H1 (cell line): Measurements from ENCODE around the gene KLHL26. TPM values are rescaled to one million over a fixed set of nuclear protein-coding genes. Genes with fewer than 3 reads are reported as not detected.

Source experiments
- CTCF ChIA-PET: fragments of 300-600 bp; sonication (Branson Sonifier 250); formaldehyde crosslinking; loops from one replicate; lab custom pipeline; 2021; ENCODE audit not compliant: partially characterized antibody; lab: Charles Lee
- POLR2A ChIA-PET: fragments of 300-600 bp; sonication (Branson Sonifier 250); formaldehyde crosslinking; loops from one replicate; lab custom pipeline; 2021; ENCODE audit warnings: inconsistent platforms; ENCODE audit not compliant: partially characterized antibody; lab: Charles Lee
- DNase-seq, 2 experiments: peaks; one replicate each; pipeline versions ENCODE4 v3.0.0 to v3.0.0-alpha.2; 2010 to 2022; ENCODE audit warnings: low spot score in 2 of 2, low read depth in 1 of 2, mixed read lengths in 1 of 2
- FAIRE-seq: peaks from 2 replicates; lab custom pipeline; 2011; peaks lifted over from hg19 to GRCh38; lab: Jason Lieb, UNC
- H2AFZ ChIP-seq: 2 replicates; pipeline ENCODE4 v1.8.1; 2012; ENCODE audit warnings: low read length, inconsistent platforms
- H2AK5ac ChIP-seq: 2 replicates; pipeline ENCODE4 v1.6.1; 2013; ENCODE audit warnings: low read depth, low read length
- H2BK120ac ChIP-seq: replicated peaks from 2 replicates; pipeline ENCODE3; 2013; ENCODE audit warnings: low read depth, low read length, inconsistent platforms
- H2BK12ac ChIP-seq: 2 replicates; pipeline ENCODE4 v1.6.1; 2013; ENCODE audit warnings: low read depth, low read length
- H2BK15ac ChIP-seq: 2 replicates; pipeline ENCODE4 v1.6.1; 2013; ENCODE audit warnings: low read length
- H2BK20ac ChIP-seq: 2 replicates; pipeline ENCODE4 v1.6.1; 2013; ENCODE audit warnings: low read length
- H2BK5ac ChIP-seq: 2 replicates; pipeline ENCODE4 v1.6.1; 2013; ENCODE audit warnings: low read depth, low read length
- H3K14ac ChIP-seq: 2 replicates; pipeline ENCODE4 v1.6.1; 2013; ENCODE audit warnings: inconsistent platforms; ENCODE audit not compliant: insufficient read length
- H3K18ac ChIP-seq: 2 replicates; pipeline ENCODE4 v1.6.1; 2013; ENCODE audit warnings: low read length; ENCODE audit errors: extremely low read depth
- H3K23ac ChIP-seq: 2 replicates; pipeline ENCODE4 v1.6.1; 2013; ENCODE audit warnings: inconsistent platforms; ENCODE audit not compliant: insufficient read length
- H3K23me2 ChIP-seq: 2 replicates; pipeline ENCODE4 v1.6.1; 2013; ENCODE audit warnings: low read depth, low read length
- H3K27ac ChIP-seq: 2 replicates; pipeline ENCODE4 v1.6.1; 2011; ENCODE audit warnings: low read depth, low read length, inconsistent platforms
- H3K27me3 ChIP-seq, 4 experiments: replicated peaks in 1 of 4; 1 replicate in 1 of 4; 2 replicates in 3 of 4; pipeline versions ENCODE4 v1.6.1 to v1.8.1; 2011 to 2013; ENCODE audit warnings: low read length in 3 of 4, mild to moderate bottlenecking in 3 of 4, inconsistent platforms in 2 of 4, mixed read lengths in 2 of 4, moderate library complexity in 1 of 4; ENCODE audit not compliant: control insufficient read depth in 3 of 4, insufficient read depth in 3 of 4; ENCODE audit errors: extremely low read depth in 1 of 4
- H3K36me3 ChIP-seq, 4 experiments: 2 replicates each; pipeline versions ENCODE4 v1.6.1 to v1.8.1; 2011 to 2013; ENCODE audit warnings: mild to moderate bottlenecking in 4 of 4, low read length in 3 of 4, moderate library complexity in 2 of 4, control low read depth in 1 of 4, inconsistent platforms in 1 of 4; ENCODE audit not compliant: insufficient read depth in 4 of 4, control insufficient read depth in 2 of 4
- H3K4ac ChIP-seq: replicated peaks from 2 replicates; pipeline ENCODE3; 2013; ENCODE audit warnings: low read length, low read depth, mixed read lengths, inconsistent platforms; ENCODE audit not compliant: insufficient read length
- H3K4me1 ChIP-seq, 4 experiments: replicated peaks in 1 of 4; 1 replicate in 1 of 4; 2 replicates in 3 of 4; pipeline versions ENCODE4 v1.6.1 to v1.8.1; 2011 to 2013; ENCODE audit warnings: low read length in 3 of 4, inconsistent platforms in 2 of 4, mixed read lengths in 1 of 4; ENCODE audit not compliant: insufficient read depth in 4 of 4, control insufficient read depth in 3 of 4
- H3K4me2 ChIP-seq, 2 experiments: 2 replicates each; pipeline versions ENCODE4 v1.6.1 to v1.8.1; 2011 to 2013; ENCODE audit warnings: low read depth in 2 of 2, low read length in 2 of 2, control low read depth in 1 of 2, inconsistent platforms in 1 of 2, mild to moderate bottlenecking in 1 of 2; ENCODE audit not compliant: insufficient read depth in 1 of 2
- H3K4me3 ChIP-seq, 4 experiments: fragments of 200-600, 300-600 bp in 1 of 4; sonication (generic), shearing (Covaris generic), sonication (Bioruptor Twin) in 1 of 4; 2 replicates each; pipeline versions ENCODE4 v1.5.1 to v1.8.1; 2011 to 2016; ENCODE audit warnings: low read length in 4 of 4, low read depth in 3 of 4, control low read depth in 2 of 4, inconsistent platforms in 2 of 4, mild to moderate bottlenecking in 2 of 4, mixed read lengths in 1 of 4, moderate library complexity in 1 of 4; ENCODE audit not compliant: insufficient read depth in 2 of 4; ENCODE audit errors: extremely low read depth in 1 of 4
- H3K56ac ChIP-seq: replicated peaks from 2 replicates; pipeline ENCODE3; 2013; ENCODE audit warnings: low read depth, mild to moderate bottlenecking, mixed read lengths, low read length, inconsistent platforms; ENCODE audit not compliant: insufficient read length
- H3K79me1 ChIP-seq: 2 replicates; pipeline ENCODE4 v1.6.1; 2013; ENCODE audit warnings: low read depth, low read length, control low read depth
- H3K79me2 ChIP-seq, 2 experiments: 2 replicates each; pipeline versions ENCODE4 v1.6.1 to v1.8.1; 2012 to 2013; ENCODE audit warnings: low read length in 2 of 2, mild to moderate bottlenecking in 2 of 2, inconsistent platforms in 1 of 2; ENCODE audit not compliant: insufficient read depth in 2 of 2, control insufficient read depth in 1 of 2
- H3K9ac ChIP-seq, 4 experiments: replicated peaks in 1 of 4; 1 replicate in 1 of 4; 2 replicates in 3 of 4; pipeline versions ENCODE4 v1.6.1 to v1.8.1; 2011 to 2013; ENCODE audit warnings: low read depth in 3 of 4, low read length in 3 of 4, control low read depth in 2 of 4, mild to moderate bottlenecking in 2 of 4, moderate library complexity in 2 of 4, inconsistent platforms in 1 of 4; ENCODE audit errors: extremely low read depth in 1 of 4
- H3K9me3 ChIP-seq, 2 experiments: 2 replicates each; pipeline versions ENCODE4 v1.6.1 to v1.8.1; 2012 to 2013; ENCODE audit warnings: mild to moderate bottlenecking in 2 of 2, moderate library complexity in 2 of 2, control low read depth in 1 of 2, inconsistent platforms in 1 of 2, low read depth in 1 of 2, low read length in 1 of 2, mixed read lengths in 1 of 2; ENCODE audit not compliant: insufficient read depth in 2 of 2
- H4K20me1 ChIP-seq, 2 experiments: replicated peaks in 1 of 2; 2 replicates each; pipeline versions ENCODE3 to v1.8.1; 2011 to 2013; ENCODE audit warnings: inconsistent platforms in 2 of 2, low read length in 2 of 2, mild to moderate bottlenecking in 1 of 2; ENCODE audit not compliant: insufficient read depth in 2 of 2, control insufficient read depth in 1 of 2
- H4K5ac ChIP-seq: 2 replicates; pipeline ENCODE4 v1.6.1; 2013; ENCODE audit warnings: low read length, low read depth, mixed read lengths, inconsistent platforms; ENCODE audit not compliant: insufficient read length
- H4K8ac ChIP-seq: 2 replicates; pipeline ENCODE4 v1.8.0; 2013; ENCODE audit warnings: mild to moderate bottlenecking, moderate library complexity, low read length, inconsistent platforms; ENCODE audit not compliant: insufficient read depth; ENCODE audit errors: extremely low read depth
- H4K91ac ChIP-seq: replicated peaks from 2 replicates; pipeline ENCODE3; 2013; ENCODE audit warnings: low read length, mixed read lengths, inconsistent platforms; ENCODE audit not compliant: insufficient read length
- CBX5 ChIP-seq: fragments of 300-800, 300-1000 bp; sonication (generic); IDR thresholded peaks from 2 replicates; pipeline ENCODE4 v1.7.1; 2016; ENCODE audit warnings: antibody characterized with exemption, low read length, low read depth
- E2F6 ChIP-seq: IDR thresholded peaks from 2 replicates; pipeline ENCODE4 v1.6.1; 2012; ENCODE audit warnings: inconsistent platforms
- EZH2 ChIP-seq: fragments of 200-600 bp; sonication (generic); IDR thresholded peaks from 2 replicates; pipeline ENCODE4 v1.7.1; 2012; ENCODE audit warnings: low read depth, mild to moderate bottlenecking, moderate library complexity, low read length, inconsistent platforms; ENCODE audit not compliant: severe bottlenecking
- MAX ChIP-seq: IDR thresholded peaks from 2 replicates; pipeline ENCODE4 v1.6.1; 2012; ENCODE audit warnings: inconsistent platforms
- POLR2A ChIP-seq, 2 experiments: IDR thresholded peaks; 1 replicate in 1 of 2; 2 replicates in 1 of 2; pipeline ENCODE4 v1.6.1; 2011; ENCODE audit warnings: low read depth in 2 of 2, low read length in 2 of 2, mild to moderate bottlenecking in 2 of 2; ENCODE audit errors: control extremely low read depth in 1 of 2
- RAD21 ChIP-seq, 2 experiments: IDR thresholded peaks in 1 of 2; conservative IDR thresholded peaks in 1 of 2; 2 replicates each; pipeline ENCODE4 v1.6.1; 2011; ENCODE audit warnings: low read depth in 2 of 2, low read length in 2 of 2, improper control_type of control experiment in 1 of 2, inconsistent platforms in 1 of 2, mild to moderate bottlenecking in 1 of 2, moderate library complexity in 1 of 2
- SAP30 ChIP-seq: fragments of 300-600 bp; sonication (generic); IDR thresholded peaks from 2 replicates; pipeline ENCODE4 v1.7.1; 2012; ENCODE audit warnings: low read length, moderate library complexity, mild to moderate bottlenecking, inconsistent platforms; ENCODE audit not compliant: insufficient read depth, insufficient replicate concordance
- SIX5 ChIP-seq: IDR thresholded peaks from 2 replicates; pipeline ENCODE4 v1.6.1; 2011; ENCODE audit warnings: mild to moderate bottlenecking, low read depth, low read length
- SP4 ChIP-seq: IDR thresholded peaks from 2 replicates; pipeline ENCODE4 v1.6.1; 2012; ENCODE audit warnings: low read length, inconsistent platforms
- TBP ChIP-seq: IDR thresholded peaks from 2 replicates; pipeline ENCODE4 v1.6.1; 2011; ENCODE audit warnings: low read depth, low read length, improper control_type of control experiment
- TCF12 ChIP-seq: IDR thresholded peaks from 2 replicates; pipeline ENCODE4 v1.6.1; 2011; ENCODE audit warnings: low read depth, mild to moderate bottlenecking, low read length
- YY1 ChIP-seq: IDR thresholded peaks from 2 replicates; pipeline ENCODE4 v1.6.1; 2011; ENCODE audit warnings: low read depth, mild to moderate bottlenecking, low read length
- ZNF274 ChIP-seq: IDR thresholded peaks from 2 replicates; pipeline ENCODE4 v1.7.0; 2012; ENCODE audit warnings: low read length, borderline replicate concordance; ENCODE audit errors: extremely low read depth
- WGBS, 2 experiments: shearing (Covaris generic) in 1 of 2; methylation state at CpG; one replicate each; pipeline versions ENCODE4 v1.1.6 to v1.1.7; 2013 to 2015; ENCODE audit warnings: low lambda C conversion rate in 2 of 2, mixed read lengths in 2 of 2, inconsistent platforms in 1 of 2, low coverage in 1 of 2, missing lambda C conversion rate in 1 of 2; ENCODE audit not compliant: insufficient replicate concordance in 2 of 2, insufficient coverage in 1 of 2, insufficient read length in 1 of 2; ENCODE audit errors: extremely low coverage in 1 of 2, missing lambda C conversion rate in 1 of 2; 5-methylcytosine and 5-hydroxymethylcytosine counted together
- polyA plus RNA-seq, 7 experiments: library from polyadenylated mRNA; depleted of rRNA in 3 of 7; stranded (reverse) in 5 of 7; unstranded in 2 of 7; fragments of >200 nt in 5 of 7; fragments of 200-250 nt in 2 of 7; gene quantifications; 1 replicate in 5 of 7; 2 replicates in 1 of 7; 4 replicates in 1 of 7; pipeline versions ENCODE4 v1.2.1 to v1.2.3, GENCODE V29; 2011 to 2013; ENCODE audit warnings: missing spikeins in 2 of 7, mixed read lengths in 2 of 7
- total RNA-seq: library from RNA; stranded (reverse); fragmentation: NEBNext Ultra II Directional; extraction: Animal tissue kit (Norgen Biotek cat#: 25700); gene quantifications from 2 replicates; pipeline ENCODE4 v1.2.1, GENCODE V29; 2021

Gene KLHL26
- total and polyA plus RNA-seq, 2 of the 8 experiments (the other 6 are each of a cell fraction or from before 2014, with no cell fraction given) = 2.2 to 8.8 TPM

- no peak for DNase-seq
- Histone ChIP-seq H2BK20ac (no peak overlapping the region), H4K5ac (no peak overlapping the region), H3K27ac (no peak overlapping the region), H3K14ac (no peak overlapping the region), H3K27me3 (no peaks in the 10 kb centered on the region), H2BK15ac (no peak overlapping the region), H3K9me3 (no peaks in the 10 kb centered on the region), H3K4me3 (no peak overlapping the region), H3K18ac (no peak overlapping the region), H3K4me2 (no peak overlapping the region), H4K91ac (no peak overlapping the region), H4K8ac (peak overlapping the region; percentile 48; the same call in 1 of the 2 replicates), H4K20me1 (peaks cover 4 to 36% of the 10 kb centered on the region in 2 experiments), H3K23ac (no peak overlapping the region), H2BK12ac (no peak overlapping the region), H2BK120ac (no peak overlapping the region), H2AK5ac (0 out of 2 replicates have a peak overlapping the region, but pooled peaks have one; percentile 13), H2BK5ac (no peak overlapping the region), H3K79me1 (peaks cover 22% of the 10 kb centered on the region), H3K79me2 (peaks cover 0 to 10% of the 10 kb centered on the region in 2 experiments; a peak in 1 of 4 replicates), H3K56ac (no peak overlapping the region), H3K9ac (no peak overlapping the region), H2AFZ (no peak overlapping the region), H3K36me3 (no peaks in the 10 kb centered on the region), H3K23me2 (no peaks in the 10 kb centered on the region), H3K4ac (no peak overlapping the region), H3K4me1 (peaks cover 0 to 22% (median 5%) of the 10 kb centered on the region in 4 experiments; a peak in 4 of 7 replicates)
- POLR2A ChIA-PET = interaction anchor here (1.1 to 1.4 kb wide), 2 partner anchors 9 to 111 kb away, joined by 3 to 5 read pairs; no protein-coding TSS in a partner anchor
- FAIRE-seq = no peak
- WGBS, 2 experiments = 91% methylated on average over 10 of the region's 10 CpGs; no CpG with 5 or more reads in 1 of the 2 experiments
- CTCF ChIA-PET = interaction anchor here (0.8 to 1.9 kb wide), 4 partner anchors 8 to 197 kb away, joined by 3 to 6 read pairs (median 4); no protein-coding TSS in a partner anchor
- TF ChIP-seq YY1 = no peak
- no peak for TF ChIP-seq SP4
- TF ChIP-seq RAD21 (IDR thresholded peaks at IDR 0.05 in 1 of 2, conservative IDR thresholded peaks at IDR 0.05 in 1 of 2; ENCODE audit: low read depth in 2 of 2, low read length in 2 of 2) = no peak
- TF ChIP-seq SIX5 = no peak
- no peak for TF ChIP-seq TBP
- no peak for TF ChIP-seq MAX
- TF ChIP-seq POLR2A (IDR thresholded peaks at IDR 0.05; ENCODE audit: control extremely low read depth in 1 of 2, low read depth in 2 of 2, low read length in 2 of 2) = no peak
- no peak for TF ChIP-seq SAP30
- no peak for TF ChIP-seq E2F6
- no peak for TF ChIP-seq EZH2
- TF ChIP-seq ZNF274 = no peak
- TF ChIP-seq TCF12 = no peak
- no peak for TF ChIP-seq CBX5
Measured at GRCh38 chr19:18647807-18648206, 11.0 kb downstream of the KLHL26 start.
